ENCODE data around the gene ZSCAN30. TPM values are rescaled to one million over a fixed set of nuclear protein-coding genes. Genes with fewer than 3 reads are reported as not detected.

Gene ZSCAN30
- total and polyA plus RNA-seq, 10 of the 15 experiments (the other 5 are each of a cell fraction or from before 2014, with no cell fraction given), result 2.7 to 15.7 (median 11.2) TPM

GRCh38 chr18:35284841-35285240 is 5.2 kb downstream of the ZSCAN30 start (continued):
- TF ChIP-seq MEF2B (IDR thresholded peaks at IDR 0.05; ENCODE audit: partially characterized antibody, poor library complexity, severe bottlenecking) (no peak), LARP7 (IDR thresholded peaks at IDR 0.05) (no peak), RFX5 (IDR thresholded peaks at IDR 0.05; ENCODE audit: low read depth, low read length) (no peak), ZNF592 (IDR thresholded peaks at IDR 0.05) (no peak), KDM1A (IDR thresholded peaks at IDR 0.05; ENCODE audit: borderline replicate concordance) (no peak), ZZZ3 (IDR thresholded peaks at IDR 0.05; ENCODE audit: control insufficient read depth, insufficient read length, low read depth) (no peak), RELB (IDR thresholded peaks at IDR 0.05; ENCODE audit: low read depth) (no peak), CREM (IDR thresholded peaks at IDR 0.05; ENCODE audit: low read depth) (no peak)

All from GM12878 (cell line).